ENCODE measurements around the gene RPS6KB2.
"Not testable (repeated sequence)": the region's sequence is repeated elsewhere in the genome, so short reads cannot be mapped to it uniquely, and the experiment has no call there.

Gene RPS6KB2

GRCh38 chr11:67410984-67411784 is 17.1 kb upstream of the RPS6KB2 start:
- no peak for DNase-seq (ENCODE audit: low read depth)

- no peak for DNase-seq (ENCODE audit: low read depth)
These were observed 16.5 kb upstream of the RPS6KB2 start for GRCh38 chr11:67411785-67412152.

- no peak for DNase-seq (ENCODE audit: low read depth)
These were observed 15.7 kb upstream of the RPS6KB2 start for GRCh38 chr11:67412495-67413179.

GRCh38 chr11:67413266-67413849 is 14.9 kb upstream of the RPS6KB2 start:
- no peak for DNase-seq (ENCODE audit: low read depth)

DNA sequence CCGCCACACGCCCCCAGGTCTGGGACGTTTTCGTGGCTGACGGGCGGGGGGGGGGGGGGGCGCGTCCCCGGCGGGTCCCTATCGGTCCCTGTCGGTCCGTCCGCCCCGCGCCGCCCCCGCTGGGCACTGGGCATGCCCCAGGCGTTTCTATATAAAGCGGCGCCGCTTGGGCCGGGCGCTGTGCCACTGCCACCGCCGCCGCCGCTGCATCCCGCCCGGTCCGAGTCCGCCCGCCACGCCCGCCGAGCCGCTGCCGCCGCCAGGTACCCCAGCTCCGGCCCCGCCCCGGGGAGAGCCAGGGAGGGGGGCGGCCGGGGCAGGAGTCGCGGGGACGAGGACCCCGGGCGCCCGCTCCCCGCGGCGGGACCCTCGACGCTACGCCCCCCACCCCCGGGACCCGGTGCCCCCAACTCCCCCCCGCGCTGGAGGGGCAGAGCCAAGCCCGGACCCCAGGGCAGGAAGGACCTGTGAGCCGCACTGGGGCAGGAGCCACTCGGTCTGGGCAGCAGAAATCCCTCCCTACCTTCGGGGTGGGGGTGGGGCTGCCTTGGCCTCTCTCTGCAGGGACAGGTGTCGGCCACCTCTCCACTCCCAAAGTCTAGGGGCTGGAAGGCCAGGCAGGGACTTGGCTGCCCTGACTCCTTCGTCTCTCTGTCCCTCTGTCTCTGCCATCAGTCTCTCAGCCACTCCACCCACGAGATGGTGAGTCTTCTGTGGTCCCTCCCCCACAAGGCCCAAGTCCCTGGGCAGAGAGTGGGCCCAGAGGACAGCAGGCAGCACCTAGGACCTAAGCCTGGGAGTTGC is 12.6 kb upstream of the RPS6KB2 start, which contains the start of gene CARNS1:
CARNS1 (plus strand) TSS at position 178 of the 804 bp plus-strand sequence; CDS start at position 700, 522 bp downstream.
- no peak for DNase-seq (ENCODE audit: low read depth)

GRCh38 chr11:67416416-67417335 is 11.6 kb upstream of the RPS6KB2 start:
- no peak for DNase-seq (ENCODE audit: low read depth)

- no peak for DNase-seq (ENCODE audit: low read depth)
These were observed 10.9 kb upstream of the RPS6KB2 start for GRCh38 chr11:67417425-67417824.

DNA sequence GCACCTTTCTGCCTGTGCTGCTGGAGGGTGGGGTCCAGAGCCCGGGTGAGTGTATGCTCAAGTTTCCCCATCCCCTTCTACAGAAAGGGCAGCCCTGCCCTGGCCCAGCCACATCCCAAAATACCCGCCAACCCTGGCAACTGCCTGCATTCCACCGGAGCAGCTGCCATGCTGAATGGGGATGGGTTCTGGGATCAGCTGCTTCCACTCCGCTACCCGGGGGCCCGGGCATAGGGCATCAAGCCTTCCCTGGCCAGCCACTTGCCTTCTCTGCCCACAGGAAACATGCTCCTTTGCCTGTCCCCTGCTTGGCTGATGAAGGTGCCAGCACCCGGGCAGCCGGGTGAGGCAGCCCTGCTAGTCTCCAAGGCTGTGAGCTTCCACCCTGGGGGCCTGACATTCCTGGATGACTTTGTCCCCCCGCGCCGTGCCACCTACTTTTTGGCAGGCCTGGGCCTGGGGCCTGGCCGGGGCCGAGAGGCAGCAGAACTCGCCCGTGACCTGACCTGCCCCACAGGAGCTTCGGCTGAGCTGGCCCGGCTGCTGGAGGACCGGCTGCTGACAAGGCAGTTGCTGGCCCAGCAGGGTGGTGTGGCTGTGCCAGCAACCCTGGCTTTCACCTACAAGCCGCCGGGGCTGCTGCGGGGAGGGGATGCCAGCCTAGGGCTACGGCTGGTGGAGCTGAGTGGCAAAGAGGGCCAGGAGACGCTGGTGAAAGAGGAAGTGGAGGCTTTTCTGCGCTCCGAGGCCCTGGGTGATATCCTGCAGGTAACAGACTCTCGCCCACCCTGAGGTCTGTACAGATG is 9.6 kb upstream of the RPS6KB2 start:
- DNase-seq (ENCODE audit: low read depth), result no peak

DNA sequence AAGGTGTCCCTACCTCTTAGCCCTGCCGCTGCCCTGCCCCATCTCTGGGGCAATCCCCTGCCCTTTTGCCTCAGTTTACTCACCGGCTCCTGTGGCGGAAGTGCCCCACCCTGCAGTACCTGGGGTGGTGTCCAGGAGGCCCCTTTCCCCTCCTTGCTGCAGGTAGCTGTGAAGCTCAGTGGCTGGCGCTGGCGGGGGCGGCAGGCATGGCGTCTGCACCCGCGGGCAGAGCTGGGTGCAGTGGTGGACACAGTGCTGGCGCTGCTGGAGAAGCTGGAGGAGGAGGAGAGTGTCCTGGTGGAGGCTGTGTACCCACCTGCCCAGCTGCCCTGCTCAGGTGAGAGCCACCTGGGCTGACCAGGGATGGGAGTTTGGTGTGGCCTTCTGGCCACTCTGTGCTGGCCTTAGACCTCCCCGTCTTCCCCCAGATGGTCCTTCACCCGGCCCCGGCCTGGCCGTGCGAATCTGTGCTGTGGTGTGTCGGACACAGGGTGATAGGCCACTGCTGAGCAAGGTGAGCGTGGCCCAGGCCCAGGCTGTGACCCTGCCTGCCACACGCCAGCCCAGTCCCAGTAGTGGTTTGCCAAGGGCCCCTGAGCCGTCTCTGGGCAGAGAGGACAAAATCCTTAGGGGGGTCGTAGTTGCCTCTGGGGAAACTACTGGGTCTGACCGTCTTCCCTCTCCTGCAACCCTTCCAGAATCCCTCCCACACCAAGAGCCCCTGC is 8.8 kb upstream of the RPS6KB2 start:
- no peak for DNase-seq (ENCODE audit: low read depth)

GRCh38 chr11:67420147-67420645 is 8.1 kb upstream of the RPS6KB2 start:
- DNase-seq (ENCODE audit: low read depth), result no peak

GRCh38 chr11:67420646-67421429 is 7.5 kb upstream of the RPS6KB2 start:
- peak; percentile 98 for DNase-seq (ENCODE audit: low read depth)

GRCh38 chr11:67421430-67422031 is 6.8 kb upstream of the RPS6KB2 start:
- DNase-seq (ENCODE audit: low read depth), result no peak

DNA sequence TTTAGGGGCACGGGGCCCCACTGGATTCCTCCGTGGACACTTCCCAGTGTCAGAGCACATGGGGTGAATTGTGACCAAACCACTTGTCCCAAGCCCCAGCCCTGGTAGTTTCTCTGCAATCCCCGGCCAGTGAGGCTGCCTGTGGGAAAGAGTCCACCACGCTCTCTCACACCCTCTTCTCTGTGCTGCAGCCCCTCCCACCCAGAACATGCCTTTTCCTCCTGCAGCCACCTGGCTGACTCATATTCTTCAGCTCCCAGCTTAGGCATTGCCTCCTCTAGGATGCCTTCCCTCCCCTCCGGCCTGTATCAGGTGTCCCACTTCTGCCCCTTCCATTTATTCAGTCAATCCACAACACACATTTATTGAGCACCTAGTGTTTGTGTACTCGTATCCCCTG is 5.4 kb upstream of the RPS6KB2 start:
- no peak for DNase-seq (ENCODE audit: low read depth)

DNA sequence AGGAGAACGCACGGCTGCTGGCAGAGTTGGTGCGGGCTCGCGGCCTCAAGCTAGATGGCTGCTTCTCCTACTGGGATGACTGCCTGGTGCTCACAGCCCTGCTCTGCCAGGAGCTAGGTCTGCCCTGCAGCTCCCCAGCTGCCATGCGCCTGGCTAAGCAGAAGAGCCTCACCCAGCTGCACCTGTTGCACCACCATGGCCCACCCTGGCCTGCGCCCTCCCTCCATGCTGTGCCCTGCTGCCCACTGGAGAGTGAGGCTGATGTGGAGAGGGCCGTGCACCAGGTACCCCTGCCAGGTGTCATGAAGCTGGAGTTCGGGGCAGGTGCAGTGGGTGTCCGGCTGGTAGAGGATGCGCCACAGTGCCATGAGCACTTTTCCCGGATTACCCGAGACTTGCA is 4.8 kb upstream of the RPS6KB2 start:
- no peak for DNase-seq (ENCODE audit: low read depth)

DNA sequence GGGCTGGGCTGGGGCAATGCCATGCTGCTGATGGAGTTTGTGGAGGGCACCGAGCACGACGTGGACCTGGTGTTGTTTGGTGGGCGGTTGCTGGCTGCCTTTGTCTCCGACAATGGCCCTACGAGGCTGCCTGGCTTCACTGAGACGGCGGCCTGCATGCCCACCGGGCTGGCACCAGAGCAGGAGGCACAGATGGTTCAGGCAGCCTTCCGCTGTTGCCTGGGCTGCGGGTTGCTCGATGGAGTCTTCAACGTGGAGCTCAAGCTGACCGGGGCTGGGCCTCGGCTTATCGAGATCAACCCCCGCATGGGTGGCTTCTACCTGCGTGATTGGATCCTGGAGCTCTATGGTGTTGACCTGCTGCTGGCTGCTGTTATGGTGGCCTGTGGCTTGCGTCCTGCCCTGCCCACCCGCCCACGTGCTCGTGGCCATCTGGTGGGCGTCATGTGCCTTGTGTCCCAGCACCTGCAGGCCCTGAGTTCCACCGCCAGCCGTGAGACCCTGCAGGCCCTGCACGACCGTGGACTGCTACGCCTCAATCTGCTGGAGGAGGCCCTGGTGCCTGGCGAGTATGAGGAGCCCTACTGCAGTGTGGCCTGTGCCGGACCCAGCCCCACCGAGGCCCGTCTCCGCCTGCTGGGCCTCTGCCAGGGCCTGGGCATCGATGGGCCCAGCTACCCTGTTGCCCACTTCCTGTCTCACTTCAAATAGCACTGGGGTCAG is 4.2 kb upstream of the RPS6KB2 start:
- DNase-seq (ENCODE audit: low read depth), result no peak

DNA sequence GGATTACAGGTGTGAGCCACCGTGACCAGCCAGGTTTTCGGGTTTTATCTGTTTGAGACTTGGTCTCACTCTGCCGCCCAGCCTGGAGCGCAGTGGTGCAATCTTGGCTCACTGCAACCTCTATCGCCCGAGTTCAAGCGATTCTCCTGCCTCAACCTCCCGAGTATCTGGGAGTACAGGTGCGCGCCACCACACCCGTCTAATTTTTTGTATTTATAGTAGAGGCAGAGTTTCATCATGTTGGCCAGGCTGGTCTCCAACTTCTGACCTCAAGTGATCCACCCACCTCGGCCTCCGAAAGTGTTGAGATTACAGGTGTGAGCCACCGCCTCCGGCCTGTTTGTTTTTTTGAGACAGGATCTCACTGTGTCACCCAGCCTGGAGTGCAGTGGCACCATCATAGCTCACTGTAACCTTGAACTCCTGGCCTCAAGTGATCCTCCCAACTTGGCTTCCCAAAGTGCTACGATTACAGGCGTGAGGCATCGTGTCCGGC is 882 bp upstream of the RPS6KB2 start:
- DNase-seq (ENCODE audit: low read depth), result not testable (repeated sequence)

GRCh38 chr11:67429038-67429668 is 859 bp downstream of the RPS6KB2 start:
- DNase-seq (ENCODE audit: low read depth), result no peak
